Measurements from ENCODE around the gene HCK. TPM values are rescaled to one million over a fixed set of nuclear protein-coding genes. Genes with fewer than 3 reads are reported as not detected.

The HCK gene
- 3.5 TPM for polyA plus RNA-seq (ENCODE audit: insufficient read length)

DNA sequence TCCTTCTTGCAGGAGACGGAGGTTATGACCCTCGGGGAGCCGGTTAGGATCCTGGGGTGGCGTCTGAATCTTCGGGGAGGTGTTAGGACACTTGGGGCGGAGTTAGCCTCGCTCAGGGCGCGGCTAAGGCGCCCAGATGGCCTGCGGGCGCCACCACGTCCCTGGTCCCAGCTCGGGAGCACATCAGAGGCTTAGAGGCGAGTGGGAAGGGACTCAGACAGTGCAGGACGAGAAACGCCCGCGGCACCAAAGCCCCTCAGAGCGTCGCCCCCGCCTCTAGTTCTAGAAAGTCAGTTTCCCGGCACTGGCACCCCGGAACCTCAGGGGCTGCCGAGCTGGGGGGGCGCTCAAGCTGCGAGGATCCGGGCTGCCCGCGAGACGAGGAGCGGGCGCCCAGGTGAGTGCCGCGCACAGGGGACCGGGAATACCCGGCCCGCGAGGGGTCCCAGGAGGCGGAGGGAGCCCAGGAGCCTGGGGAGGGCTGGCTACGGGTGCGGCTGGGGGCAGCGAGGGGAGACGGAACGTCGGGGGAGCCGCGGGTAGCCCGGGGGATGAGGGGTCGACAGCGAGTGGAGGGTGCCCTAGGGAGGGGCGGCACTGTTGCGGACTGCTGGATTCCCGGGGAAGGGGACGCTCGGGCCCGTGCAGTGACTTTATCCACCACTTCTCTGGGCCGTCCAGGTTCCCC lies at the start of gene HCK:
TSS of gene HCK (plus strand) at position 153 of the 688 bp plus-strand sequence.
- no peak for DNase-seq (ENCODE audit: low read depth)

DNA sequence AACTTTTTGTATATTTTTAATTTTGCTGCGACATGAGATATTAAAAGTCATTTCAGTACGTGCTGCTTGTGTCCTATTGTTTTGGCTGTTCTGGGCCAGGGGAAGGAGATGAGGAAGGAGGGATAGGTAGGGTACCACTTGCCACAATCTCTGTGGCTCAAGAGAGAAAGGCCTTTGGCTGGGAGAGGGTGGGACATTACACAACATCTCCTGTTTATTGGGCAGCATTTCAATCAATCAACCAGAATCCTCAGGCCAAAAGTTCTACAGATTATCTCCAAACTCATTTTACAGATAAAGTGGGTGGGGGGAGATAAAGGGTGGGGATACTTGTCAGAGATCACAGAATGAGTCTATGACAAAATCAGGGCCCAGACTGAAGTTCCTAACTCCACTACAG lies 48.7 kb upstream of the HCK start:
- no peak for DNase-seq (ENCODE audit: low read depth)

DNA sequence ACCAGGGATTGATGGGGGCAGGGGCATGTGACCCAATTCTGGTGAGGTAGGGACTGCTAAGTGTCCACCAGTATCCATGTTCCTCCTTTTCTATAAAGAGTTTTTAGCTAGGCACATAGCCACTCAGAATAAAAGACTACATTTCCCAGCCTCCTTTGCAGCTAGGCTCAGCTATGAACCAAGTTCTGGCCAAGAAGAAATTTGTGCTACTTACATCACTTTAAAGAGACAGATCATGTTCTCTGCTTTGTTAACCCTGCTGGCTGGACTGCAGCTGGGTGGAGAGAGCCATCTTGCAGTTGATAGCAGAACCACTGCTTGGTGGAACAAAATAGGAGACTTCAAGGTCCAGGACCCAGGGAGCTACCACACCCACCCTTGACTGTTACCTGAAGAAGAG lies 47.1 kb upstream of the HCK start:
- no peak for DNase-seq (ENCODE audit: low read depth)

GRCh38 chr20:32006053-32006452 lies 46.0 kb upstream of the HCK start:
- no peak for DNase-seq (ENCODE audit: low read depth)

GRCh38 chr20:32006841-32007786 lies 44.9 kb upstream of the HCK start:
- DNase-seq (ENCODE audit: low read depth): no peak

DNA sequence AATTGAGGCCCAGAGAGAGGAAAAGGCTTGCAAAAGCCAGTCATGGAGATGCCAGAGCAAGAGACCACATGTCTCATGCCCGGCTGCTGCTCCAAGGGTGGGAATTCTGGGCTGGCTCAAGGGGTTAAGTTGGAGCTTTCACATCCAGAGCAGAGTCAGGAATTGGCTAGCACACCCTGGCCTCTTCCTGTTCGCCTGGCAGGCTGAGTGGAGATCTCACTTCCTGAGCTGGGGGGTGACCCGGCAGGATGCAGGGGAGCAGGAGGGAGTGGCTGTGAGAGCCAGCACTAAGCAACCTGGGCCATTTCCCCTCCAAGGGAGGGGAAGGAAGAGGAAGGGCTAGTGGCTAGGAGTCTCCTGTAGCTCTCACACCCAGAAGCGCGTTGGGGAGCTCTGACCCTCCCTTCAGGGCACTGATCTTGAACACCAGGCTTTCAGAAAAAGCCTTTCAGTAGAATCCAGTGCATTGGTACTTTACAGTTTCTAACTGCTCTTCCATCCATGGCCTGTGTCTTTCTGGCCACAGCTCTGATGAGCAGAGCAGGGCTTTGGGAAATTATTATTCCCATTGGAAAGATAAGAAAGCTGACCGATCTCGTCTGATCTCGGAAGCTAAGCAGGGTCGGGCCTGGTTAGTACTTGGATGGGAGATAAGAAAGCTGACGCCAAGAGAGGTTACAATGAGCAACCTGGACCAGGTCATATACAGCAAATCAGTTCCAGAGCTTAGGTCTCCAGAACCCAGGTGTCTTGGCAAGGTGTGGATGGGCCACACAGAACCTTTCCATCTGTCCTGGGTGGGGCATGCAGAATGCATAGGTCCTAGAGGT lies 44.0 kb upstream of the HCK start:
- no peak for DNase-seq (ENCODE audit: low read depth)

- no peak for DNase-seq (ENCODE audit: low read depth)
Observed at GRCh38 chr20:32009564-32009963, 42.5 kb upstream of the HCK start.

DNA sequence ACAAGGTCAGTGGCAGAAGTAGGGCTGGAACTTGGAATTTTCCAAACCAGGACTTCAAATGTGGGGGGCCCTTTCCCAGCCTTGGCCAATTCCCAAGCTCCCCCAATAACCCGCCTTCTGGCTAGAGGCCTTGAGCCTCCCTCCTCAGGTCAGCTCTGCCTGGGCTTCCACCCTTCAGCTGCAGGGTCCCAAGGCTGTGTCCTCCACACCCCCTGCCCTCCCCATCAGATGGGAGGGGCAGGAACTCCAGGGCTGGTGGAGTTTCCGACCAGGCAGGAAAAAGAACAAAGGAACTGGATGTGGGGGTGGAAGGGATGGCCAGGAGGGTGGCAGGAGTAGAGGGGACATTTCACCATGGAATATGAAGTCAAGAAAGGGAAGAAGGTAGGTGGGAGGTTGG lies 41.9 kb upstream of the HCK start, which contains the start of gene CCM2L:
TSS of gene CCM2L (plus strand) at position 338 of the 400 bp plus-strand sequence. CDS start at position 355, 17 bp downstream.
- no peak for DNase-seq (ENCODE audit: low read depth)

DNA sequence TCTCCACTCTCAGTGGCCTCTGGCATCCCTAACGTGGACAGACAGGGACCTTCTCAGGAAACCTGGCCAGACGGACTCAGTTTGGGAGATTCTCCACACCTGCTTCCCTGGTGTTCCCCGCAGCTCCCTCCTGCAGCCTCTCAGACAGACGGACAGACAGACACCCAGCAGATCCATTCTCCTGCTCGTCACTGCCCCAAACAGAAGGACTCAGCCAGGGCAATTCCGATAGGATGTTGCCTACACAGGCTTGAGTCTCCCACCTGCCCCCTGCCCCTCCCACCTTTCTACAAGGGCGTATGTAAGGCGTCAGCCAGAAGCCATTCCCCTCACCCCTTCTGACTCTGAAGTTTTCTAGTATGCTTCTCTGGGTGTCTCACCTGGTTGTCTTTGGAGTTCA lies 41.4 kb upstream of the HCK start:
- DNase-seq (ENCODE audit: low read depth): no peak

DNA sequence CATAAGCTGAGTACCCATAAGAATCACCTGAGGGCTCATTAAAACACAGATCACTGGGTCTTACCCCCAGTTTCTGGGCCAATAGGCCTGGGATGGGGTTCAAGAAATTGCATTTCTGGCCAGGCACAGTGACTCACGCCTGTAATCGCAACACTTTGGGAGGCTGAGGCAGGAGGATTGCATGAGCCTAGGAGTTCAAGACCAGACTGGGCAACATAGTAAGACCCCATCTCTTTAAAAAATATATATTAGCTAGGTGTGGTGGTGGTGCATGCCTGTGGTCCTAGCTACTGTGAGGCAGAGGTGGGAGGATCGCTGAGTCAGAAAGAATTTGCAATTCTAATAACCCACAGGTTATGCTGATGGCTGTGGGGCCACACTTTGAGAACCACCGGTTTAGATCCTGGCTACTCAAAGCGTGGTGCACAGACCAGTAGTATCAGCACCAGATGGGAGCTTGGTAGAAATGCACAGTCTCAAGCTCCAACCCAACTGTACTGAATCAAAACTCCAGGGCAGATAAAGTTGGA lies 39.8 kb upstream of the HCK start:
- DNase-seq (ENCODE audit: low read depth): no peak

- DNase-seq (ENCODE audit: low read depth): no peak
Observed at GRCh38 chr20:32013326-32013725, 38.7 kb upstream of the HCK start.

DNA sequence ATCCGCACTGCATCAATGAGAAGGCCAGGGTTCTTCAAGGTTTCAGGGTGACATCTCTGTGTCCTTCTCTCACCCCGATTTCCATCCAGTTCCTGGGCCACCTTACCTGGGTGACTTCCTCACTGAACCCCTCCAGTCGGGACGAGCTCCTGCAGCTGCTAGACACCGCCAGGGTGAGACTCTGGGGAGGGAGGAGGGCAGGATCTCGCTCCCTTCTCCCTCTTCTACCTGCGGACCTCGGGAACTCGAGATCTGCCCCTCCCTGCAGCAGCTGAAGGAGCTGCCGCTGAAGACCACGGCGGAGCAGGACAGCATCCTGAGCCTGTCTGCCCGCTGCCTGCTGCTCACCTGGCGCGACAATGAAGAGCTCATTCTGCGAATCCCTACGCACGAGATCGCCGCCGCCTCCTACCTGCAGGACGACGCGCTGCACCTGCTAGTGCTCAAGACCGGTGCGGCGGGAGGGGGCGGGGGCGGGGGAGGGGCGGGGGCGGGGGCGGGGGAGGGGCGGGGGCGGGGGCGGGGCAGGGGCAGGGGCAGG lies 34.3 kb upstream of the HCK start:
- DNase-seq (ENCODE audit: low read depth): no peak

GRCh38 chr20:32018269-32019155 lies 33.5 kb upstream of the HCK start:
- no peak for DNase-seq (ENCODE audit: low read depth)

DNA sequence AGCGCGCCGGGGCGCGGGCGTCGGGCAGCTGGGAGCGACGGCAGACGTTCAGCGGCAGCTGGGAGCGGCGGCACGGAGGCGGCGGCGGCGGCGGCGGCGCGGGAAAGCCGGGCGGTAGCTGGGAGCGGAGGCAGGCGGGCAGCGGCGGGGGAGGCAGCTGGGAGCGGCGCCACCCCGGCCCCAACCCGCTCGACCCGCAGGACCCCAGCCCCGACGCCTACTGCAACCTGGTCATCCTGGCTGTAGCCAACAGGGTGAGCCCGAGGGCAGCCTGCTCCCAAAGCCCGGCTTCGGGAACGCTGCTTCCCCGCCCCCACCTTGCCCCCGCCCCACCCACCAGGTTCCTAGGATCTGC lies 32.9 kb upstream of the HCK start:
- no peak for DNase-seq (ENCODE audit: low read depth)

DNA sequence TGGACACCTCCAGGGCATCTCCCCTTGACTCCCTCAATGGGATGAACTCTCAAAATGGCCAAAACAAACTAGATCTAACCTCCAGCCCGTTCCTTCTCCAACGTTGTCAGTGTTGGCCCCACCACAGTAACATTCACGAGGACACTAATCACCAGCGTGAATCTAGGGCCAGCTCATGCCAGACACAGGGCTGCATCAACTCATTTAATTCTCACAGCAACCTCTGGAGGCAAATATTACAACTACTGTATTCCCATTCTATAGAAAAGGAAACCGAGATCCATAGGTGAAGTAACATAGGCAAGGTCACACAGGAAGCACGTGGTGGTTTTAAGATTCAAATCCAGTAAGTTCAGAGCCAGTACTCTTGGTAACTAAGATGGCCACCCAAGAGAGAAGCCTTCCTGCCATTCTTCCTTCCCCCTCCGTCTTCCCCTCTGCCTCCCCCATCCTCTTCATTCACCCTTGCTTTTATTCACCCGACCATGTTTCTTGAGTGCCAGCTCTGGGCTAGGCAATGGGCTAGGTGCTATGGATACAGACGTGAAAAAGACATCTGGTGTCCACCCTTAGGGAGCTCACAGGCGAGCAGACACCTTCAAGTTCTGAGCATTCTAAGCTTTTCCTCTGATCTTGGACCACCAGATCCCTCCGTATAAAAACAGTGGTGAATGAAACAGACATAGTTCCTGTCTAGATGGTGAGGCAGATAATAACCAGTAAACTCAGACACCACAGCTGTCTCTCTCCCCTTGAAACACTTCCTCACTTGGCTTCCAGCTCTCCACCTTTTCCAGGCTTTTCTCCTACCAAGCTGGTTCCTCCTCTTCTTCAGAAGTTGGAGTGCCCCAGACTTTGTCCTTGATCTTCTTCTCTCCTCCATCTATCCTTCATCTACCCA lies 32.2 kb upstream of the HCK start:
- DNase-seq (ENCODE audit: low read depth): no peak

DNA sequence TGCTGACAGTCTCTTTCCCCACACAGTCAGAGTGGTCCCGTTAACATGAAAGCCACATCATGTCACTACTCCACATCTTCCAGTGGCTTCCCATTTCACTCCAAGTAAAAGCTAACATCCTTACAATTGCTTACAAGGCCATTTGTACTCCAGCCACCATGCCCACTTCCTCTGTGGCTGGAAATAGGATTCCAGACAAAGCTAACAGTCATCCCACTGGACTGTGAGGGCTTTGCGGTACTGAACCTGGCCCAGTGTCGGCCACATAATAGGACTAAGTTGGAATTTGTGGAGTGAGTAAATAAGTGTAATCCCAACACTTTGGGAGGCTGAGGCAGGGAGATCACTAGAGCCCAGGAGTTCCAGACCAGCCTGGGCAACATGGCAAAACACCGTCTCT lies 31.0 kb upstream of the HCK start:
- no peak for DNase-seq (ENCODE audit: low read depth)

DNA sequence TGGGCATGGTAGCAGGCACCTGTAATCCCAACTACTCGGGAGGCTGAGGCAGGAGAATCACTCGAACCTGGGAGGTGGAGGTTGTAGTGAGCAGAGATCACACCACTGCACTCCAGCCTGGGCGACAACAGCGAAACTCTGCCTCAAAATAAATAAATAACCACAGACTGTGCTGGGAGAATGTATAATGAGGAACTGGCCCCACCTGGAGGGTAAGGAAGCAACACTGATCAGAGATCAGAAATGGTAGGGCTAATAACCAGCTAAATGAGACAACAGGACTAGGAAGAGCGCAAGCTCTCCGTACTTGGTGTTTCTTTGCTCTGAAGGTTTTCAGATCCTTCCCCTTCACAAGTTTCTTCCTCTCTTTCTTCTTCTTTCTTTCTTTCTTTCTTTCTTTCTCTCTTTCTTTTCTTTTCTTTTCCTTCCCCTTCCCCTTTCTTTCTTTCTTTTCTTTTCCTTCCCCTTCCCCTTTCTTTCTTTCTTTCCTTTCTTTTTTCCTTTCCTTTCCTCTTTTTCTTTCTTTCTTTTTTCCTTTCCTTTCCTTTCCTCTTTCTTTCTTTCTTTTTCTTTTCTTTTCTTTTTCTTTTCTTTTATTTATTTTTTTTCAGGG lies 27.3 kb upstream of the HCK start:
- DNase-seq (ENCODE audit: low read depth): no peak

DNA sequence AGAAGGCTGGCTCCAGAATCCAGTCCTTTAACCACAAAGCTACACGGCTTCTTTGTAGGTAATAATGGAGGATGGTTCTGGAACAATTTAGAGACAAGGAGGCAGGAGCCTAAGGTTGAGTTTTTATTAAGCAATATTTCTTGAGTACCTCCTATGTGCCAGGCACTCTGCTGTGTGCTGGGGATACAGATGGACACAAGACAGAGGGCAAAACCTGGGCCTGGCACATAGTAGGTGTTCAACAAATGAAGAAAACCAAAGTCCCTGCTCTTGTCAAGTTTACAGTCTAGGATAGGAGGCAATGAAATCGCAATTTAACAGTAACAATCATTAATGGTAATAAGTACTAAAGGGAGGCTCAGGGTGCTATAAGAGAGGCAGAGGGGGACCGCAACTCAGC lies 24.4 kb upstream of the HCK start:
- no peak for DNase-seq (ENCODE audit: low read depth)
